ENCODE results near the gene ITPK1.
"Not testable (repeated sequence)": the region's sequence is repeated elsewhere in the genome, so short reads cannot be mapped to it uniquely, and the experiment has no call there.

GRCh38 chr14:93105856-93106255 lies 9.9 kb downstream of the ITPK1 start:
- not testable (repeated sequence) for TF ChIP-seq SIN3A (IDR thresholded peaks at IDR 0.05; ENCODE audit: borderline replicate concordance, low read depth, low read length); CTCF (IDR thresholded peaks at IDR 0.05); JUND (IDR thresholded peaks at IDR 0.05)

Data from SK-N-SH (cell line).